Pancreas (tissue), 10 donors: Measurements from ENCODE around the gene UBE3D. TPM values are rescaled to one million over a fixed set of nuclear protein-coding genes. Genes with fewer than 3 reads are reported as not detected.

Experiments
- ATAC-seq, 4 donors: fragments of 200-7000 bp; cut with Tn5 transposase; one replicate each; pipeline versions ENCODE4 v1.8.0 to v1.9.1; 2020; ENCODE audit warnings: mild to moderate bottlenecking in 4 of 4, moderate library complexity in 4 of 4
- DNase-seq, 6 donors: peaks; one replicate each; pipeline ENCODE4 v3.0.0-alpha.2; 2020
- FAIRE-seq: peaks from 2 replicates; lab custom pipeline; 2012; peaks lifted over from hg19 to GRCh38; lab: Jason Lieb, UNC
- H3K27ac ChIP-seq, 4 donors: fragments of 200-600 bp; sonication (generic); 1 replicate in 3 of 4; 2 replicates in 1 of 4; pipeline versions ENCODE4 v1.5.0 to v1.8.0; 2020
- H3K27me3 ChIP-seq, 4 donors: fragments of 200-600 bp; one replicate each; pipeline ENCODE4 v1.8.0; 2021
- H3K36me3 ChIP-seq, 3 donors: fragments of 200-600 bp; sonication (generic) in 1 of 3; one replicate each; pipeline versions ENCODE4 v1.5.0 to v1.8.0; 2020 to 2021
- H3K4me1 ChIP-seq, 3 donors: fragments of 200-600 bp; one replicate each; pipeline ENCODE4 v1.8.0; 2021
- H3K4me3 ChIP-seq, 4 donors: fragments of 200-600 bp; sonication (generic) in 2 of 4; one replicate each; pipeline versions ENCODE4 v1.5.0 to v1.8.0; 2020 to 2021
- H3K9me3 ChIP-seq, 4 donors: fragments of 200-600 bp; one replicate each; pipeline ENCODE4 v1.8.0; 2021
- CTCF ChIP-seq, 4 donors: fragments of 200-600 bp; sonication (generic) in 3 of 4; IDR thresholded peaks; one replicate each; pipeline versions ENCODE4 v1.5.0 to v1.8.0; 2021; ENCODE audit warnings: antibody characterized with exemption in 4 of 4
- WGBS, 2 donors: extraction: QIAGEN DNeasy Blood & Tissue Kit; methylation state at CpG; one replicate each; pipeline ENCODE4 v1.1.7; 2013; 5-methylcytosine and 5-hydroxymethylcytosine counted together
- intact Hi-C, 3 donors: fragments of 100-400 bp; cut with DNase I; formaldehyde crosslinking; loops; one replicate each; pipeline versions ENCODE4 v1.11.1 to v1.14.2; 2022
- polyA plus RNA-seq, 2 donors: library from polyadenylated mRNA; stranded (reverse); fragments of 200-250 nt; gene quantifications; one replicate each; pipeline ENCODE4 v1.2.3, GENCODE V29; 2013
- total RNA-seq, 6 donors: library from RNA; stranded (reverse); fragmentation: NEBNext Ultra II Directional in 4 of 6; extraction: Animal tissue kit (Norgen Biotek cat#: 25700) in 4 of 6; gene quantifications; one replicate each; pipeline versions ENCODE4 v1.2.1 to v1.2.4, GENCODE V29; 2021 to 2023
- donor health status: healthy with polysubstance abuse.
- donor health status: DM: no; HTN: no; CAD: no; lungs with moderate emphysema.
- donor health status: DM: no; HTN: no; CAD: no.
- donor health status: control.
- donor health status: control.
- donor health status: Bipolar disorder and iron deficiency.
- donor health status: DM: yes; HTN: yes; CAD: no.
- donor health status: DM: no; HTN: no; CAD: no.
- donor health status: DM: no; HTN: no; CAD: no.
- donor health status: DM: yes; HTN: yes; CAD: no.

UBE3D gene
- total and polyA plus RNA-seq, 8 donors, result 3.2 to 6.9 (median 4.1) TPM

DNA sequence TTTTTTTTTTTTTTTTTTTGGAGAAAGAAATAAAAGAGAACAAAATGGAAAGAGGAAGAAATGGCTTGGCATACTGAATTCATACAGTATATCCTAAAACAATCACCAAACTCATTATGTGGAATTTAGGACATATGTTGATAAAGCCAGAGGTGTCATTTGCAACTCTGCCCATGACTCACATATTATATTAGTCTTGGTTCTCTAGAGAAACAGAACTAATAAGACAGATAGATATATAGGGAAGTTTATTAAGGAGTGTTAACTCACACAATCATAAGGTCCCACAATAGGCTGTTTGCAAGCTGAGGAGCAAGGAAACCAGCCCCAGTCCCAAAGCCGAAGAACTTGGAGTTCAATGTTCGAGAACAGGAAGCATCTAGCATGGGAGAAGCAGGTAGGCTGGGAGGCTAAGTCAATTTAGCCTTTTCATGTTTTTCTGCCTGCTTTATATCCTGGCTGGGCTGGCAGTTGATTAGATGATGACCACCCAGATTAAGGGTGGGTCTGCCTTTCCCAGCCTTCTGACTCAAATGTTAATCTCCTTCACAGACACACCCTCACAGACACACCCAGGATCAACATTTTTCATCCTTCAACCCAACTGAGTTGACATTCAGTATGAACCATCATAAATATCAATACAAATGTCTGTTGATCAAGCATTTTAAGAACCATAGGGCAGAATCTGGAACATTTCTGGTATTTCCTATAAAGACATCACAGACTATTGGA, 102.3 kb downstream of the UBE3D start:
- intact Hi-C loops, result no loop called here
- ATAC-seq (no peak), DNase-seq (no peak), FAIRE-seq (no peak)
- Histone ChIP-seq H3K36me3 (no peaks in the 10 kb centered on the region), H3K4me3 (no peak overlapping the region), H3K4me1 (no peaks in the 10 kb centered on the region), H3K27me3 (no peaks in the 10 kb centered on the region), H3K9me3 (no peaks in the 10 kb centered on the region), H3K27ac (no peak overlapping the region)
- WGBS, 2 donors, result 95% methylated on average over 2 of the region's 2 CpGs
- no peak for TF ChIP-seq CTCF (IDR thresholded peaks at IDR 0.05)

DNA sequence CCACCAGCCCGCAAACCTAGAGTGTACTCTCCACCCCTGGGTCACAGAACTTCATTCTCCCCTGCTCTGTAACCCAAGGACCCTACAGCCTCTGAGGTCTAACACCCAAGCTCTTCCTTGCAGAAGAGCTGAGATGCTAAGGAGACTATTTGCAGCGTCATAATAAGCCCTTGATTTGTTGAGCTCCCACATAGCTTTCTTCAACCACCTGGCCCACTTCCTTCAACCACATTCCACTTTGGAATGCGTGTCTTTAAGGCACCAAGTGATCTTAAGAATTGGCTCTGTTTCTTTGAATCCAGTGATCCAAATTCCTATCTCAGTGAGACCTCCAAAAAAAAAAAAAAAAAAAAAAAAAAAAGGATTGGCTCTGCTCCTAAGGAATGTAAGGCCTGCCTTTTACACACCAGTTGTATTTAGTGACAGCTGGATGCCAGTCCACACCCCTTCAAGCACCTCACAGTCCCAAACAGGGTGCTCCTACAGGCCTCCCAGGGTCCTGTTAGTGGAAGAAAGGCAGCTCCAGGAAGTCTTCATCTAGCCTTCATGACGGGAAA, 106.2 kb downstream of the UBE3D start:
- Histone ChIP-seq H3K9me3 (no peaks in the 10 kb centered on the region), H3K4me1 (no peaks in the 10 kb centered on the region), H3K27me3 (no peaks in the 10 kb centered on the region), H3K27ac (no peak overlapping the region), H3K4me3 (no peak overlapping the region), H3K36me3 (no peaks in the 10 kb centered on the region)
- ATAC-seq (no peak), FAIRE-seq (no peak), DNase-seq (no peak)
- 89% methylated on average over 4 of the region's 4 CpGs for WGBS, 2 donors
- TF ChIP-seq CTCF (IDR thresholded peaks at IDR 0.05), result no peak
- intact Hi-C loops, result no loop called here

GRCh38 chr6:82958551-82958950, 107.1 kb downstream of the UBE3D start:
- no peaks in the 10 kb centered on the region for H3K9me3 ChIP-seq
- no peaks in the 10 kb centered on the region for H3K4me1 ChIP-seq
- 53 to 71% methylated on average over 1 of the region's 1 CpG for WGBS, 2 donors
- no peaks in the 10 kb centered on the region for H3K36me3 ChIP-seq
- H3K27ac ChIP-seq, result no peak overlapping the region
- no peaks in the 10 kb centered on the region for H3K27me3 ChIP-seq
- ATAC-seq (no peak), FAIRE-seq (no peak), DNase-seq (no peak)
- intact Hi-C loops, result no loop called here
- no peak for TF ChIP-seq CTCF (IDR thresholded peaks at IDR 0.05)
- no peak overlapping the region for H3K4me3 ChIP-seq

- Histone ChIP-seq H3K4me1 (no peaks in the 10 kb centered on the region), H3K36me3 (no peaks in the 10 kb centered on the region), H3K9me3 (no peaks in the 10 kb centered on the region), H3K4me3 (no peak overlapping the region), H3K27ac (no peak overlapping the region), H3K27me3 (no peaks in the 10 kb centered on the region)
- intact Hi-C loops, result no loop called here
- no peak for DNase-seq
- FAIRE-seq, result no peak
- no peak for ATAC-seq
- 89 to 93% methylated on average over 2 of the region's 2 CpGs for WGBS, 2 donors
- no peak for TF ChIP-seq CTCF (IDR thresholded peaks at IDR 0.05)
These were observed 107.8 kb downstream of the UBE3D start for GRCh38 chr6:82957868-82958245.
